GM23338 (cell line): ENCODE results near the gene NCS1. TPM values are rescaled to one million over a fixed set of nuclear protein-coding genes. Genes with fewer than 3 reads are reported as not detected.

Source experiments
- ATAC-seq: fragments of 200-7000 bp; cut with Tn5 transposase; 3 replicates; pipeline ENCODE4 v1.9.1; 2020
- DNase-seq: peaks from one replicate; pipeline ENCODE4 v3.0.0-alpha.2; 2015; ENCODE audit warnings: low spot score
- H2AFZ ChIP-seq: fragments of 200-600 bp; sonication (generic); 2 replicates; pipeline ENCODE4 v1.8.0; 2016; ENCODE audit warnings: antibody characterized with exemption, mild to moderate bottlenecking, moderate library complexity
- H3F3A ChIP-seq: fragments of 200-600 bp; sonication (generic); replicated peaks from 2 replicates; pipeline ENCODE4 v1.8.0; 2017; ENCODE audit warnings: antibody characterized with exemption, mixed run types, low read depth
- H3K27ac ChIP-seq: fragments of 200-600 bp; sonication (generic); 2 replicates; pipeline ENCODE4 v1.6.1; 2016; ENCODE audit warnings: low read depth
- H3K27me3 ChIP-seq: fragments of 200-600 bp; sonication (generic); 2 replicates; pipeline ENCODE4 v1.8.0; 2016; ENCODE audit warnings: mild to moderate bottlenecking, mixed run types, moderate library complexity; ENCODE audit not compliant: insufficient read depth
- H3K36me3 ChIP-seq: fragments of 200-600 bp; sonication (generic); 2 replicates; pipeline ENCODE4 v1.8.0; 2016; ENCODE audit warnings: mild to moderate bottlenecking; ENCODE audit not compliant: insufficient read depth
- H3K4me1 ChIP-seq: fragments of 200-600 bp; sonication (generic); 2 replicates; pipeline ENCODE4 v1.8.0; 2016; ENCODE audit warnings: mild to moderate bottlenecking, moderate library complexity; ENCODE audit not compliant: insufficient read depth
- H3K4me2 ChIP-seq: fragments of 200-600 bp; sonication (generic); 2 replicates; pipeline ENCODE4 v1.7.1; 2017; ENCODE audit warnings: mixed run types
- H3K4me3 ChIP-seq: fragments of 200-600 bp; sonication (generic); 2 replicates; pipeline ENCODE4 v1.6.1; 2016; ENCODE audit warnings: mixed run types
- H3K79me2 ChIP-seq: fragments of 200-600 bp; sonication (generic); replicated peaks from 2 replicates; pipeline ENCODE4 v1.8.0; 2017; ENCODE audit warnings: mild to moderate bottlenecking; ENCODE audit not compliant: insufficient read depth
- H3K9me2 ChIP-seq: fragments of 200-600 bp; sonication (generic); 2 replicates; pipeline ENCODE4 v1.8.0; 2017; ENCODE audit not compliant: insufficient read depth
- H4K20me1 ChIP-seq: fragments of 200-600 bp; sonication (generic); replicated peaks from 2 replicates; pipeline ENCODE4 v1.8.0; 2017; ENCODE audit warnings: mild to moderate bottlenecking; ENCODE audit not compliant: insufficient read depth
- H3K27ac Mint-ChIP-seq: 2 replicates; pipeline ENCODE4 v1.8.0; 2020; ENCODE audit warnings: inconsistent platforms, mild to moderate bottlenecking, moderate library complexity, mixed read lengths
- H3K27me3 Mint-ChIP-seq: 3 replicates; pipeline ENCODE4 v1.8.0; 2022; ENCODE audit warnings: low read depth, mild to moderate bottlenecking, moderate library complexity, mixed read lengths, inconsistent platforms; ENCODE audit not compliant: insufficient read depth, poor library complexity
- H3K36me3 Mint-ChIP-seq: 3 replicates; pipeline ENCODE4 v1.8.0; 2021; ENCODE audit warnings: low read depth, mild to moderate bottlenecking, inconsistent platforms, moderate library complexity, mixed read lengths
- H3K4me1 Mint-ChIP-seq: 3 replicates; pipeline ENCODE4 v1.8.0; 2020; ENCODE audit warnings: mild to moderate bottlenecking, inconsistent platforms, mixed read lengths
- H3K4me3 Mint-ChIP-seq: 3 replicates; pipeline ENCODE4 v1.8.0; 2021; ENCODE audit warnings: moderate library complexity, mild to moderate bottlenecking, inconsistent platforms, mixed read lengths
- H3K9me3 Mint-ChIP-seq: 3 replicates; pipeline ENCODE4 v1.8.0; 2020; ENCODE audit warnings: moderate library complexity, mild to moderate bottlenecking, inconsistent platforms, mixed read lengths
- CREB1 ChIP-seq: fragments of 250-450 bp; sonication (Bioruptor Pico); IDR thresholded peaks from 2 replicates; pipeline ENCODE4 v1.5.0; 2020; ENCODE audit warnings: low read depth, mild to moderate bottlenecking, moderate library complexity
- EZH2 ChIP-seq: fragments of 200-600 bp; sonication (generic); IDR thresholded peaks from one replicate; pipeline ENCODE4 v1.8.0; 2017; ENCODE audit warnings: antibody characterized with exemption, mild to moderate bottlenecking, low read depth; ENCODE audit not compliant: unreplicated experiment
- EZH2phosphoT487 ChIP-seq: fragments of 200-600 bp; sonication (generic); IDR thresholded peaks from one replicate; pipeline ENCODE4 v1.8.1; 2018; ENCODE audit warnings: antibody characterized with exemption; ENCODE audit not compliant: unreplicated experiment
- JUNB ChIP-seq: IDR thresholded peaks from one replicate; pipeline ENCODE4 v1.6.1; 2016; ENCODE audit warnings: antibody characterized with exemption; ENCODE audit not compliant: unreplicated experiment
- NANOG ChIP-seq: IDR thresholded peaks from 2 replicates; pipeline ENCODE4 v1.6.1; 2016; ENCODE audit warnings: antibody characterized with exemption, borderline replicate concordance
- POLR2AphosphoS5 ChIP-seq: IDR thresholded peaks from 2 replicates; pipeline ENCODE4 v1.6.1; 2016; ENCODE audit warnings: antibody characterized with exemption, low read depth
- STAT1 ChIP-seq: IDR thresholded peaks from one replicate; pipeline ENCODE4 v1.6.1; 2016; ENCODE audit warnings: antibody characterized with exemption; ENCODE audit not compliant: unreplicated experiment
- ZNF114 ChIP-seq: fragments of 250-450 bp; sonication (Bioruptor Pico); IDR thresholded peaks from 2 replicates; pipeline ENCODE4 v1.5.0; 2020; ENCODE audit warnings: mild to moderate bottlenecking, moderate library complexity
- ZNF331 ChIP-seq: fragments of 250-450 bp; sonication (Bioruptor Pico); IDR thresholded peaks from 2 replicates; pipeline ENCODE4 v1.5.0; 2020; ENCODE audit warnings: low read depth, mild to moderate bottlenecking, moderate library complexity
- ZNF462 ChIP-seq: fragments of 250-450 bp; sonication (Bioruptor Pico); IDR thresholded peaks from 2 replicates; pipeline ENCODE4 v1.5.0; 2020; ENCODE audit warnings: mild to moderate bottlenecking, moderate library complexity
- polyA plus RNA-seq: library from polyadenylated mRNA; unstranded; fragments of >200 nt; fragmentation: Nextera tagmentation; extraction: Ambion mirVana; gene quantifications from 2 replicates; pipeline ENCODE4 v1.2.1, GENCODE V29; 2016
- total RNA-seq: library from RNA; depleted of rRNA; stranded (reverse); fragments of >200 nt; shearing (Covaris generic); gene quantifications from 2 replicates; pipeline ENCODE4 v1.2.3, GENCODE V29; 2014
- TF ChIP-seq, protein P1 (sequence below), 2 experiments: fragments of 200-600 bp in 1 of 2; sonication (generic) in 1 of 2; conservative IDR thresholded peaks; 2 replicates each; pipeline versions ENCODE4 v1.5.1 to v1.6.1; 2016 to 2017; ENCODE audit warnings: antibody characterized with exemption in 2 of 2, low read depth in 2 of 2, mild to moderate bottlenecking in 2 of 2, moderate library complexity in 1 of 2
- TF ChIP-seq, protein P2 (sequence below): IDR thresholded peaks from 2 replicates; pipeline ENCODE4 v1.6.1; 2016; ENCODE audit warnings: antibody characterized with exemption

Gene NCS1
- total and polyA plus RNA-seq, 2 experiments from 2014 or later: 8.2 to 34.3 TPM

DNA sequence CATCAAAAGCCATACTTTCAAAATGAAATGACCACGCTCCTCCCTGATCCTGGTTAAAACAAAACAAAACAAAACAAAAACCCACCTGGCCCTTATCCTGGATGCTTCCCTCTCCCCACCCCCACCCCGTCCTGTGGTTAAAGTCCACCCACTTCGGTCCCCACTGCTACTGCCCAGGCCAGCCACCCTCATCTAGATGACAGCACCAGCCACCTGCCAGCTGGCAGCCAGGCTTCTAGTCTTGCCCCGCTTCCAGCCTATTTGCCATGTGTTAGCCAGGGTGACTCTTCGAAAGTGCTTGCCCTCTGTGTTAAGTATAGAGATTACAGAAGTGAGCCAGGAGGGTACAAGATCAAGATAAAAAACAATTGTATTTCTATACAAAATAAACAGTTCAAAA, 27.5 kb upstream of the NCS1 start:
- no peak overlapping the region for H2AFZ ChIP-seq
- no peaks in the 10 kb centered on the region for H3K9me3 Mint-ChIP-seq
- H3K27me3 ChIP-seq: no peaks in the 10 kb centered on the region
- ATAC-seq (no peak), DNase-seq (no peak)
- H3K9me2 ChIP-seq: no peaks in the 10 kb centered on the region
- no peaks in the 10 kb centered on the region for H3K36me3 ChIP-seq
- no peaks in the 10 kb centered on the region for H3K79me2 ChIP-seq
- peaks cover 15% of the 10 kb centered on the region for H3K27me3 Mint-ChIP-seq
- H4K20me1 ChIP-seq: no peaks in the 10 kb centered on the region
- H3K4me3 ChIP-seq: no peak overlapping the region
- TF ChIP-seq NANOG: no peak
- TF ChIP-seq STAT1: no peak
- no peak for TF ChIP-seq JUNB
- TF ChIP-seq, protein P1, sequence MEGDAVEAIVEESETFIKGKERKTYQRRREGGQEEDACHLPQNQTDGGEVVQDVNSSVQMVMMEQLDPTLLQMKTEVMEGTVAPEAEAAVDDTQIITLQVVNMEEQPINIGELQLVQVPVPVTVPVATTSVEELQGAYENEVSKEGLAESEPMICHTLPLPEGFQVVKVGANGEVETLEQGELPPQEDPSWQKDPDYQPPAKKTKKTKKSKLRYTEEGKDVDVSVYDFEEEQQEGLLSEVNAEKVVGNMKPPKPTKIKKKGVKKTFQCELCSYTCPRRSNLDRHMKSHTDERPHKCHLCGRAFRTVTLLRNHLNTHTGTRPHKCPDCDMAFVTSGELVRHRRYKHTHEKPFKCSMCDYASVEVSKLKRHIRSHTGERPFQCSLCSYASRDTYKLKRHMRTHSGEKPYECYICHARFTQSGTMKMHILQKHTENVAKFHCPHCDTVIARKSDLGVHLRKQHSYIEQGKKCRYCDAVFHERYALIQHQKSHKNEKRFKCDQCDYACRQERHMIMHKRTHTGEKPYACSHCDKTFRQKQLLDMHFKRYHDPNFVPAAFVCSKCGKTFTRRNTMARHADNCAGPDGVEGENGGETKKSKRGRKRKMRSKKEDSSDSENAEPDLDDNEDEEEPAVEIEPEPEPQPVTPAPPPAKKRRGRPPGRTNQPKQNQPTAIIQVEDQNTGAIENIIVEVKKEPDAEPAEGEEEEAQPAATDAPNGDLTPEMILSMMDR (conservative IDR thresholded peaks at IDR 0.05; ENCODE audit: low read depth in 2 of 2): no peak
- TF ChIP-seq, protein P2, sequence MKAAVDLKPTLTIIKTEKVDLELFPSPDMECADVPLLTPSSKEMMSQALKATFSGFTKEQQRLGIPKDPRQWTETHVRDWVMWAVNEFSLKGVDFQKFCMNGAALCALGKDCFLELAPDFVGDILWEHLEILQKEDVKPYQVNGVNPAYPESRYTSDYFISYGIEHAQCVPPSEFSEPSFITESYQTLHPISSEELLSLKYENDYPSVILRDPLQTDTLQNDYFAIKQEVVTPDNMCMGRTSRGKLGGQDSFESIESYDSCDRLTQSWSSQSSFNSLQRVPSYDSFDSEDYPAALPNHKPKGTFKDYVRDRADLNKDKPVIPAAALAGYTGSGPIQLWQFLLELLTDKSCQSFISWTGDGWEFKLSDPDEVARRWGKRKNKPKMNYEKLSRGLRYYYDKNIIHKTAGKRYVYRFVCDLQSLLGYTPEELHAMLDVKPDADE: no peak
- TF ChIP-seq ZNF114 (CRISPR knock-in tag): no peak
- TF ChIP-seq POLR2AphosphoS5: no peak
- no peak for TF ChIP-seq CREB1 (CRISPR knock-in tag)
- no peak for TF ChIP-seq ZNF462 (CRISPR knock-in tag)
- TF ChIP-seq EZH2: no peak
- no peak for TF ChIP-seq ZNF331
- TF ChIP-seq EZH2phosphoT487: no peak
- no peaks in the 10 kb centered on the region for H3K36me3 Mint-ChIP-seq
- no peak overlapping the region for H3K4me3 Mint-ChIP-seq
- no peak overlapping the region for H3K4me2 ChIP-seq
- H3K27ac Mint-ChIP-seq: no peak overlapping the region
- H3K4me1 ChIP-seq: peaks cover 9% of the 10 kb centered on the region
- H3K4me1 Mint-ChIP-seq: peaks cover 23% of the 10 kb centered on the region
- H3F3A ChIP-seq: 0 out of 2 replicates have a peak, but pooled peaks cover 2% of the 10 kb centered on the region
- H3K27ac ChIP-seq: no peak overlapping the region
